ENCODE results near the gene EIF3J.

- no peak for TF ChIP-seq YY1 (IDR thresholded peaks at IDR 0.05; ENCODE audit: insufficient read depth, insufficient read length)
- TF ChIP-seq ZNF274 (IDR thresholded peaks at IDR 0.05; ENCODE audit: low read depth, low read length) = no peak
Observed at GRCh38 chr15:44595656-44596510, 58.9 kb downstream of the EIF3J start.

Data from NT2/D1 (cell line).